GM18858 (cell line): ENCODE data around the gene MFSD2B.
"Not testable (repeated sequence)": the region's sequence is repeated elsewhere in the genome, so short reads cannot be mapped to it uniquely, and the experiment has no call there.

Experiments used
- ATAC-seq: cut with Tn5 transposase; IDR thresholded peaks from one replicate; pipeline ENCODE4 v1.9.1; 2021; ENCODE audit not compliant: unreplicated experiment

The MFSD2B gene

DNA sequence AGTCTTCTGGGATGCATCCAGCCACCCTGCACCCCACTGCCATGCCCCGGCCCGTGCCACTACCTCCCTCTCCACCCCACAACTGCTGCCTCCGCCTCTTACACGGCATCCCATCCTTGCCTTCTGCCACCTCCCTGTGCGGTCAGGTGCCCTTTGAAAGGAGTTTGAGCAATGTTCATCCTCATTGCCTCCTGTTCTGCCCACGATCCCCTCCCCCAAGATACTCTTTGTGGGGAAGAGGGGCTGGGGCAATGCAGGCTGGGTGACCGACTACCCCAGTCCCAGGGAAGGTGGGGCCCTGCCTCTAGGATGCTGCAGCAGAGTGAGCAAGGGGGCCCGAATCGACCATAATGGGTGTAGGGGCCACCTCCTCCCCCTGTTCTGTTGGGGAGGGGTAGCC lies 8.4 kb downstream of the MFSD2B start:
- ATAC-seq: no peak

DNA sequence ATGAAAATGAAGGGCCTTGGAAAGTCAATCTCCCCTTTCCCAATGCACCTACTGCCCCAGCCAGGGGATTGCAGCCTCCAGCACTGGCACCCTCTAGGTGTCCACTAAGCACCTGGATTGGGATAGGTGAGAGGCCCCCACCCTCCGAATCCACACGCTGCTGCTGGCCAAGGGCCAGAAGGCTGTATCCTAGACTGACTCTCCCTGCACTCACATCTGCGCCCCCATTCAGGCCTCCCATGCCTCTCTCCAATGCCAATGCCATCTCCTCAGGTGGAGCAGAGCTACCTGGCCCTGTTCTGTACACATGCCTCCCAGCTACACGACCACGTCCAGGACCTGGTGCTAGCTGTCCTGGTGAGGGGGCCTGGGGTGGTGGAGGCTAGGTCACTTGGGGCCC lies 9.8 kb downstream of the MFSD2B start:
- no peak for ATAC-seq

DNA sequence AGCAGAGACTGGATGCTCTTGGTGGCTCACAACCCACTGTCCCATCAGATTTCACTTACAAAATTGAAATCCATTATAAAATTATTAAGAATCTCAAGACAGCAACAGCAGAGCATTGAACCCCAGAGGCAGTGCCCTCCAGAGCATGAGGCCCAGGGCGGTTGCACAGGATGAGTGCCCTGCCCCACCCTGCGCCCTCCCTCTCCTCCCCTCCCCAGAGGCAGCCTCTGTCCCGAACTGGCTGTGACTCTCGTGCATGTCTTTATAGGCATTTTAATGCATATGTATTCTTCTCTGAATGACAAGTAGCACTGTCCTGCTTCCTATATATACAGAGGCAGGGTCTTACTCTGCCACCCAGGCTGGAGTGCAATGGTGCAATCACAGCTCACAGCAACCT lies 10.4 kb downstream of the MFSD2B start:
- ATAC-seq: no peak

DNA sequence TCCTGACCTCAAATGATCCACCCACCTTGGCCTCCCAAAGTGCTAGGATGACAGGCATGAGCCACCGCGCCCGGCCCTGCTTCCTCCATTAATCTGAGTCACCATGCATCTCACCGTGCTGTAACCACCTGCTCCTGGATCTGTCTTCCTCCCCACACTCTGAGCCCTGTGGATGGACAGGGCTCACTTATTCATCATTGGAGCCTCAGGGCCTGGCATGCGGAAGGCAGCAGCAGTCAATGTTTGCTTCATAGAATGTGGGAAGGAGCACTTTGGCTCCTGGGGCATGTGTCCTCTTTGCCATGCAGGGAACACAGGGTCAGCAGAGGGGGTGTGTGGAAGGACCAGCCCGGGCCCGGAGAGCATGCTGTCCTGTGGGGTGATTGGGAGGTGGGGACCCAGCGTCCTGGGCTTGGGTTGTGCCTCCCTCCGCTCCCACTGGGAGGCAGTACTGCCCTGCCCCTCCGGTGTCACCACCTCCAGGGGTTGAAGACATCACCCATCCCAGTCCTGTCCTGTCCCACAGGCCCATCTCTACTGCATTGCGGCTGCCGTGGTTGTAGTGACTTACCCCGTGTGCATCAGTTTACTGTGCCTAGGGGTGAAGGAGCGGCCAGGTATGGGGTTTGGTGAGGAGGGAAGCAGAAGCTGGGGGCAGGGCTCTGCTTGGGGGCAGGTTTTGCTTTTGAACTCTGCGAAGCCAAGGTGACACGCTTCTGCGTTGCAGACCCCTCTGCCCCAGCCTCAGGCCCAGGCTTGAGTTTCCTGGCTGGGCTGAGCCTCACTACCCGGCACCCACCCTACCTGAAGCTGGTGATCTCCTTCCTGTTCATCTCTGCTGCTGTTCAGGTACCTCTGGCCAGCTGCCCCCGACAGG lies 11.5 kb downstream of the MFSD2B start:
- ATAC-seq: no peak

DNA sequence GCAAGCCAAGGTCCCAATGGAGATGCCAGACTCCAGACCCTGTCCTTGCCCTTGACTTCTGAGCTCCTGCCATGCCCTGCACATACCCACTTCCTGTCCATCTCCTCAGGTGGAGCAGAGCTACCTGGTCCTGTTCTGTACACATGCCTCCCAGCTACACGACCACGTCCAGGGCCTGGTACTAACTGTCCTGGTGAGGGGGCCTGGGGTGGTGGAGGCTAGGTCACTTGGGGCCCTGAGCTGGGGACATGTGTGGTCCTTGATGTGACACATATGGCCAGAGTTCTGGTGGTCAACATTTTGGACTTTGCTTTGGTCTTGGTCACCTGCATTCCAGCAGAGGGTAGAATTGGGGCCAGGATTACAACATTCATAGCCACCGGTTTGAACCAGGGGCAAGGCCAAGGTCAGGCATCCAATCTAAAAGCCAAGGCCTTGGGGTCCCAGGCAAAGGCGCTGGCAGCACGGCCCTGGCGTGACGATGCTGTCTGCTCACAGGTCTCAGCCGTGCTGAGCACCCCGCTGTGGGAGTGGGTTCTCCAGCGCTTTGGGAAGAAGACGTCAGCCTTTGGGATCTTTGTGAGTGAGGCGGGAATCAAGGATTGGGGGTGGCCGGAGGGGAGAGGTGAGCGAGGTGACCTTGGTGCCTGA lies 12.6 kb downstream of the MFSD2B start:
- no peak for ATAC-seq

DNA sequence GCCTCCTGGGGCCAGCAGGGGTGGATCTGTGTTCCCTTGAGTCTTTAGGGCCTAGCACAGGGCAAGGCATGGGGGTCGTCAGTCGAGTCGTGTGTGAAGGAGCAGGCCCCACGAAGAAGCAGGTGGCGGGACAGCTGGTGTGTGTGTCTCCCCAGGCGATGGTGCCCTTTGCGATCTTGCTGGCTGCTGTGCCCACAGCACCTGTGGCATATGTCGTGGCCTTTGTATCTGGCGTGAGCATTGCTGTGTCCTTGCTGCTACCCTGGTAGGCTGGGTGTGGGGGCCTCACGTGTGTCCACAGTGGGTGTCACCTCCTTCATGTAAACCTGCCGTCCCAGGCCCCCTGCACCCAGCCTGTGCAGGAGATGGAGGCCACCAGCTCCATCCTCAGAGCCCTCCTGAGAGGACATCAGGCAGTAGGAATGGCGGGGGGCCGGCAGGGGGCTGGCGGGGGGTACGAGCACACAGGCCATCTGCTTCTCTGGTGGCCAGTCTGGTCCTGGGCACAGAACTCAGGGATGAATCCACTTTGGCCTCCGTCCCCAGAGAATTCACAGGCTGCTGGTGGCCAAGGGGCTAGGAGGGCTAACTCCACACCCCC lies 13.2 kb downstream of the MFSD2B start:
- no peak for ATAC-seq

DNA sequence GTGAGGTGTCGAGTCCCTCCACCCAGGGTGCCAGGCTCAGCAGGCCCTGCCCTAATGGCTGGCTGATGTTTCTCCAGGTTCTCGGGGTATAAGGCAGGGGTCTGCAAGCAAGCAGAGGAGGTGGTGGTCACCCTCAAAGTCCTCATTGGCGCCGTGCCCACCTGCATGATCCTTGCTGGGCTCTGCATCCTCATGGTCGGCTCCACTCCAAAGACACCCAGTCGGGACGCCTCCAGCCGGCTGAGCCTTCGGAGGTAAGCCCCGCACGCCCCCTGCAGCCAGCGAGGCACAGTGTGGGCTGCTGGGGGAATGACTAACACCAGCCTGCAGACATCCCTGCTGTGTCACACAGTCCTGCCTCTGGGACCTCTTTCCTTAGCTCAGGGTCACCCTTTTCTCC lies 14.1 kb downstream of the MFSD2B start:
- no peak for ATAC-seq

DNA sequence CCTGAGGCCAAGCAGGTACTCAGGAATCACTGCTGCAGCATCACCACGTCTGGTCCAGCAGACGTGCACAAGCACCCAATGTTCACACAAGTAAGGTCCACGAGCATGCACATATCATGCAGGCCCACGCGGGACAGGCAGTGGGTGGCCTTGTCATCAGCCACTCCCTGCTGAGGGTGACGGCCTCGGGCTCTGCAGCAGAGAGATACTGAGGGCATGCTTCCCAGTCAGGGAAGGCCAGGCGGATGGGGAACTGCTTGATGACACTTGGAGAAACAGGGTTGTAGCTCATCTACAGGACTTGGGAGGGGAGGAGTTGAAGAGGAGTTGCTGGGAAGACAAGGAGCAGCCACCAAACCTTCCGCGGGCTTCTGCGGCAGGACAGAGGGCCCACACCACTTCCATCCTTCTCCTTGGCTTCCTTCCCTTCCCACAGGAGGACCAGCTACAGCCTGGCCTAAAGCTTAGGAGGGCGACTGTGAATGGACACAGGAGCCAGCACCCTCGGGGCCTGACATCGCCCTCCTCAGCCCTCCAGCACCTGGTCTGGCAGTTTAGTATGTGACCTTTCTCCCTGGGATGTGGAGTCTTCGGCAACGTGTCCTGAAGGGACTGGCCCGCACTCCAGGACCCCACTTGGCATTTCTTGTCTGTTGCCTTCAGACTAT lies 15.2 kb downstream of the MFSD2B start:
- ATAC-seq: no peak

DNA sequence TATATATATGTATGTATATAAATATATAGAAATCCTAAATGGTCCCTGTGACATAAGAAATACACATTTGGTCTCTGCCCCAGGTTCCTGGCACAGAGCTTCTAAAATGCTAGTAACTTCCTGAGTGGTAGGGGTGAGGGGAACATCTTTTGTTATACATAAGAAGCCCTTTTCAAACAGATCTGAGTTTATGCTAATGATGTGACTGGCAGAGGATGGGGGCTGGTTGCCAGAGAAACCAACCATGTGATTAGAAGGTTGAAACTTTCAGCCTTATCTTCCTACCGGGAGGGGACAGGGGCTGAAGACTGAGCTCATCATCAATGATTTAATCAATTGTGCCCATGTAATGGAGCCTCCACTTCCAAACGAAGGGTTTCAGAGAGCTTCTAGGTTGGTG lies 16.3 kb downstream of the MFSD2B start:
- no peak for ATAC-seq

DNA sequence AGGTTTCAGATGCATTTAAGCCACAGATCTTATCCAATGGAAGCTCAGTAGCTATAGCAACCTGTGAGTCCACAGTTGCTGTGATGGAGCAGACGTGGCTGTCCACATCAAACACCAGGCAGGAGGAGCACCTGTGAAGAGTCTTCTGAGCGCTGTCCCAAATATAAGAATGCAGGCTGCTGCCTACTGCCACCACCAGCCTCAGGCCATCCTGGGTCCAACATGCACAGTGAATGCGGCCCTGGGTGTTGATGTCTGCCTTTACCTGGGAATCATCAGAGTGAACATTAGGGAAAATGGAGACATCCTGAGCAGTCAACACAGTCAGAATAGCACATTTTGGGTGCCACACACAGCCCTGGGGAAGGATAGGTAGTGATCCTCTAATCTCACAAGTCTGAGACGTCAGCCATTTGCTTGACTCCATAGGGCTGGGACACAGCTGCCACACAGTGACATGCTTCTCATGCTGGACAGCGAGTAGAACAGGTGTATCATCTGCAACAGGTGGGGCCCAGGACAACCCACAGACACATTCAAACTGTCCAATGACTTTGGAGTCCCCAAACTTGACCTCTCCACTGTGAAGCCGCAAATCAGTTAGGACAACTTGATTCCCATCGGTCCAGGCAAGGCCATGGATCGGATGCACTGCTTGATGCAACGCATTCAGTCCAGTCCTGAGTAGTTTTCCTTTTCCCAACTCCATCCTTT lies 29.1 kb downstream of the MFSD2B start:
- no peak for ATAC-seq

DNA sequence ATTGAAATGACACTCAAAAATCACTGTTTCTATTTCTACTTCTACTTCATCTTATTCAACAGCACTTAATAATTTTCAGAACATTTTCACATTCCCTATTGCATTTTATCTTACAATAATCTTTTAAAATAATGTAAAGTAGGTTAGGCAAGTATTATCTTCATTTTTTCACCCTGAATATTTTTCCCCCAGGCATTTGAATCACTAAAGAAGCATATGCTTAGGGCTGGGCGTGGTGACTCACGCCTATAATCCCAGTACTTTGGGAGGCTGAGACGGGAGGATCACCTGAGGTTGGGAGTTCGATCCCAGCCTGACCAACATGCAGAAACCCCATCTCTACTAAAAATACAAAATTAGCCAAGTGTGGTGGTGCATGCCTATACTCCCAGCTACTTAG lies 30.6 kb downstream of the MFSD2B start:
- ATAC-seq: no peak

DNA sequence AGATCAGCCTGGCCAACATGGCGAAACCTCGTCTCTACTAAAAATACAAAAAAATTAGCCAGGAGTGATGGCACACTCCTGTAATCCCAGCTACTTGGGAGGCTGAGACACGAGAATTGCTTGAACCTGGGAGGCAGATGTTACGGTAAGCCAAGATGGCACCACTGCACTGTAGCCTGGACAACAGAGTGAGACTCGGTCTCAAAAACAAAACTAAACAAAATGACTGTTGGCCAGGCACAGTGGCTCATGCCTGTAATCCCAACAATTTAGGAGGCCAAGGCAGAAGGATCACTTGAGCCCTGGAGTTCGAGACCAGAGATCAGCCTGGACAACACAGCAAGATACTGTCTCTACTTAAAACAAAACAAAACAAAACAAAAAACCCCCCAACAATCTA lies 33.2 kb downstream of the MFSD2B start:
- not testable (repeated sequence) for ATAC-seq

DNA sequence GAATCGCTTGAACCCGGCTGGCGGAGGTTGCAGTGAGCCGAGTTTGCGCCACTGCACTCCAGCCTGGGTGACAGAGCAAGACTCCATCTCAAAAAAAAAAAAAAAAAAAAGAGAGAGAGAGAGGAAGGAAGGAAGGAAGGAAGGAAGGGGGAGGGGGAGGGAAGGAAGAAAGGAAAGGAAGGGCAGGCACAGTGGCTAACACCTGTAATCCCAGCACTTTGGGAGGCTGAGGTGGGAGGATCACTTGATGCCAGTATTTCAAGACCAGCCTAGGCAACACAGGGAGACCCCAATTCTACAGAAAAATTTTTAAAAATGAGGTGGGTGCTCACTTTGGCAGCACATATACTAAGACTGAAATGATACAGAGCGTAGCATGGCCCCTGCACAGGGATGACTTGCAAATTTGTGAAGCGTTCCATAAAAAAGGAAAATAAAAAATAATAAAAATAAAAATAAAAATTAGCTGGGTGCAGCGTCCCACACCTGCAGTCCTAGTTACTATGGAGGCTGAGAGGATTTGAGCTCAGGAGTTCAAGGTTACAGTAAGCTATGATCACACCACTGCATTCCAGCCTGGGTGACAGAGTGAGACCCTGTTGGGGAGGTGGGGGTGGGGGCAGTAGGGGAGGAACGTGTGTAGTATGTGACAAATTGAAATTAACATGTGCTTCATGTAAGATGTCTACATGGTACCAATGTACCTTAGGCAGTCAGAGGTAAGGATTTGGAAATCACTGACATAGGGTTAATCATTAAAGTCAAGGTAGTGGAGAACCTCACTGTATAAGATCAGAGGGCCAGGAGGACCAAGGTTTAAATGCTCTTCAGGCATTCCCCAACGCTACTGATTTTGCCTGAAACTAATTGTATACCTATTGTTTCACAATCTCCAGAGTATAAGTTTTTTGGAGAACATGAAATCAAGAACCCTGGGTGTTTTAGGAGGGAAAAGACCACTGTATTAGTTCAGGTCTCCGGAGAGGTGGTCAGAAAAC lies 35.9 kb downstream of the MFSD2B start:
- ATAC-seq: no peak

DNA sequence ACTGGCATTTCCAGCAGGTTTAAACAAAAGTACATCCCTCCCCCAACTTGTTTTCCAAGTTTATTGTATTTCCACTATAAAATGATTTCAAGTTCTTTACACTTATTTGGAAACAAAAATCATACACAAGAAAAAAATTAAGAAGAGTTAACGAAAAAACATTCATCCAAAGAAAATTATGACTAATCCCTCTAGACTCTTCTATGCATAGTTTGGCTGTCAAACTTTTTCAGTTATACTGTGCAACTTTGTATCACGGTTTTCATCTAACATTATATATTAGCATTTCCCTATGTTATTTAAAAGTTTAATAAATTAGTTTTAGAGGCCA lies 36.7 kb downstream of the MFSD2B start:
- no peak for ATAC-seq

DNA sequence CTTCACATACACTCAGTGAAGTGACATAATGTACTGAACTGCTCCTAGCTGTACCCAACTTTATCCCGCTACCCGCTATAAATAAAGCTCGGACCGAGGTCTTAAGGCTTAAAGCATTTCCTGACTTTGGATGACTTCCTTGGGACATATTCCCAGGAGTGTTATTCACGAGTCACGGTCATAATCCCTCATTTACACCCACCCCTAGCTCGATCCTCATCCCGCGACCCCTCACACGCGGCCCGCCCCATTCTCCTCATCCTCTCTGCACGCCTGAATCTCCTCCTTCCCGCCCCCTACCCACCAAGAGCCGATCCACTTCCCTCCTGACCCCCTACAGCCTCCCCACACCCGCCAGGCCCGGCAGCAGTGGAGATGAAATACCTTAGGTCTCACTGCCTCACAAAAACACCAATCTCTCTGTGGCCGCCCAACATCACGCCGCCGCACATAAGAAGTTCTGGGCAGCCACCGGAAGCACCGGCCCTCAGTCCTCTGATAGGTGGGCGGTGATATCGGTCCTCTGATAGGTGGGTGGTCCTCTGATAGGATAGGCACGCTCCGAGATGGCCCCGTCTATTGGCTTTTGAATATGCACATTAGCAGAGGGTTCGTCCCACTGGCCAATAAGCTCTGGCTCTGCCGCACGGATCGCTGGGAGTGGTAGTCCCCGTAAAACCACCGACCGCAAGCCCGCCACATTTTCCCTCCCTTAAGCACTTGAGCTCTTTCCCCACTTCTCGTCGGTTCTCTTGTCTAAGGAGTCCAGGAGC lies 37.2 kb downstream of the MFSD2B start, which contains the start of gene WDCP:
WDCP (minus strand) TSS at position 462 of the 773 bp plus-strand sequence. CDS start 7,897 bp downstream, outside the sequence.
- peak; percentile 97 for ATAC-seq

DNA sequence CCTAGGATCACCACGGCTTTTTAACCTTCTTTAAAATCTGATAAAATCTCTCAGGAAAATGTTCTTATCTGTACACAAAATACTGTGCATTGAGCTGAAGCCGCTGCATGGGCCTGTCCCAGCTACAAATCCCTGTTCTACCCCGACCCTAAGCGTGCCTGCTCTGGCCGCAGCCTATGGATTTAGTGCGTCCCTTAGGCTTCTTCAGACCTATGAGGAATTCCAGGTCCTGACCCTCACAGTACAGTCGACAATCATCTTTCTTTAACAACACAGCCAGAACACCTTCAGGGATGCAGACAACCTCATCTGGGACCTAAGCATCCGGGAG lies 37.8 kb downstream of the MFSD2B start:
- no peak for ATAC-seq

DNA sequence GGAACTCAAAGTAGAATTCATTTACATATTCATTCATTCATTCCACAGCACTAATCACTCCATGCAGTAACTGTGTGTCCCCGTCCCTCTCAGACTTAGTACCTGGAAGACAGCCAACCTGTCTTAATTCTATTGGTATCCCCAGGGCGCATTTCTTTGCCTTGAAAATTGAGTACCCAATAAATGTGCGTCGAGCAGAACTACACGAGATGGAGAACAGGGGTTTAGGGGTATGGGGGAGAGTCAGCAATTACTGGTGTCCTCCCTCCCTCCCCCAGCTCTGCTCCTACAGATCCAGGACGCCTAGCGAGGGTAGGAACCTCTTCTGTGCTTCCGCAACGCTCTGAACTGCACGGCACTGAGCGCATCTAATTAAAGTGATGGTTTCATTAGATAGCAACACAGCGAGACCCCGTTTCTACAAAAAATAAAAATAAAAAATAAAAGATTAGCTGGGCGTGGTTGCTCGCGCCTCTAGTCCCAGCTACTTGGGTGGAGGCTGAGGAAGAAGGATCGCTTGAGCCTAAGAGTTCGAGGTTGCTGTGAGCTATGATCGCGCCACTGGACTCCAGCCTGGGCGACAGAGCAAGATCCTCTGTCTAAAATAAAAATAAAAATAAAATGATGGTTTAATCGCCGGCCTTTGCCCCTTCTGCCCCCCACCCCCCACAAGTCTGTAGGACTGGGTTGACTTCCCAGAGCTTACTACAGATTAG lies 39.0 kb downstream of the MFSD2B start:
- no peak for ATAC-seq

DNA sequence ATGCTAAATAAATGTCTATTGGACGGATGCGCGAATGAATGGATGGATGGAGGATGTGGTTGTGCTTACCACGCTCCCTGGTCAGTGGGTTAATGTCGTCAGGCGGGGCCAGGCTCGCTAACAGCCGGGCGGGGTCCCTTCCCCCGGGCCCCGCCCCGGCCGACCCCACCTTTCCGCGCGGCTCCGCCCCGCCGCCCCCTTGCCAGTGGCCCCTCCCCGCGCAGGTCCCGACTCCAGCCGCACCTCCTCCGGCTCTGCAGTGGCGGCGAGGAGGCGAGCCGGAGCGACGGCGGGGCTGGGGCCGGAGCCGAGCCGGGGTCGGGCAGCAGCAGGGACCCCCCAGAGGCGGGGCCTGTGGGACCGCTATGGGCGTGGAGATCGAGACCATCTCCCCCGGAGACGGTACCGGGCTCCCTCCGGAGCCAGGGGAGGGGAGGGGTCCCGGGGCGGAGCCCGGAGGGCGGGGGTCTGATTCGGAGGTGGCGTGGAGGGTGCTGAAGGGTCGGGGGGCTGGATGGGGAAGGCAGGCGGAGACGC lies 39.7 kb downstream of the MFSD2B start, which contains the start of gene FKBP1B:
FKBP1B (plus strand) TSS at position 257 of the 537 bp plus-strand sequence; CDS start at position 366, 109 bp downstream.
- ATAC-seq: no peak
